ENCODE measurements around the gene HOXD13.
A peak's percentile ranks its signal among the peaks of the same experiment; 100 is the strongest.

HOXD13 gene

DNA sequence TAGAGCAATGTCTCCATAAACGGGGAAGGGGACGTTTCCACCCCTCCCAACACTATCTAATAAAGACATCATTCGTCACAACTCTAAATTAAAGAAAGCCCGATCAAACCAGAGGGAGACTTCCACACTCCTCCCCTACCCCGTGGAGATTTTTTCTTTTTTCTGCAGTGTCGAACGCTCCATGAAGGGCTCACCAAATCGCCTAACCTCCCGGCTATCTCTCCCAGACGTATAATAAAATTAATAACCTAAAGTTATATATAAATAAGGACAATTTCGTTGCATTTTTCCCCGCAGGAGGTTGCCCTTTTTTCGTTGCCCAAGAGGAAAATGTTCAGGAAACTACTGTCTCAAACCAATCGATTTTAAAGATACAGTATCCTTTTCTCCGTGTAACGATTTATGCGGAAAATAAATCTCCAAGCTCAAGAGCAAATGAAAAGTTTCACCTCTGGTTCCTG lies 11.1 kb upstream of the HOXD13 start:
- no peak for DNase-seq

- peak in 1 of 2 experiments; percentile 43 for DNase-seq
These were observed 10.5 kb upstream of the HOXD13 start for GRCh38 chr2:176081837-176082524.

DNA sequence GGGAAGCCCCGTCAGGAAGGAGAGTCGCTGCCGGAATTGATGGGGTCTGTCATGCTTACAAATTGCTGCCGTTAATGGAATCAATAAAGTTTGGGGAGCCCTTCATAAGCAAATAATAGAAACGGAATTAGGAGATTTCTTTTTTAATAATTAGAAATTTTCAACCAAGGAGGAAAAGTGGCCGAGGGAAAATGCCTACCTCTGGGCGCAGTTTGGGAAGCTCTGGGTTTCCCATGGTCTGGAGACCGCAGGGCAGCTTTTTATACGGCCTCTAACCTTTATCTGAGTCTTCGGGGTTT lies 10.0 kb upstream of the HOXD13 start:
- no peak for DNase-seq

- peak in 1 of 2 experiments; percentile 24 for DNase-seq
These were observed 9.4 kb upstream of the HOXD13 start for GRCh38 chr2:176082824-176083751.

DNA sequence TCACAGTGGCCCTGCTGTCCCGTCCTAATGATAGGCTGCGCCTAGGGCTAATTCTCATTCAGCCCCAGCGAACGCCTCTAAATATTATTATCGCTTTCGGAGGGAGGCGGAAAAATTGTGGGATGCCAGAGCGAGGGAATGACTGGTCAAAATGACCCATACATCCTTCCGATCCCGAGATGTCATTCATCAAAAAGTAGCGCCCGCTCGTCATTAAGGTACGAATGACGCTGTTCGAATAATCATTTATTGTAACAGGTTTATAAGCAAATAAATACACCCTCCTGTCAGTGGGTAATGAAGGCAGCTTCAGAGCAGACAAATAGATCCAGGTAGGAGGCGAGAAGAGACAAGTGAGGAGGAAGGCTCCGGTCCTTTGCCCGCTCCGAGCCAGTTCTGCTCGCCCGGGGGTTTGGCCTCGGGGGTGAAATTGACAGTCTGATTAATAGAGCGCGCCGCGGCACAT lies 8.7 kb upstream of the HOXD13 start, which contains the start of gene EVX2:
Gene EVX2 (minus strand): TSS at position 167 of the 466 bp plus-strand sequence. CDS start 186 bp downstream, outside the sequence.
- no peak for DNase-seq

DNA sequence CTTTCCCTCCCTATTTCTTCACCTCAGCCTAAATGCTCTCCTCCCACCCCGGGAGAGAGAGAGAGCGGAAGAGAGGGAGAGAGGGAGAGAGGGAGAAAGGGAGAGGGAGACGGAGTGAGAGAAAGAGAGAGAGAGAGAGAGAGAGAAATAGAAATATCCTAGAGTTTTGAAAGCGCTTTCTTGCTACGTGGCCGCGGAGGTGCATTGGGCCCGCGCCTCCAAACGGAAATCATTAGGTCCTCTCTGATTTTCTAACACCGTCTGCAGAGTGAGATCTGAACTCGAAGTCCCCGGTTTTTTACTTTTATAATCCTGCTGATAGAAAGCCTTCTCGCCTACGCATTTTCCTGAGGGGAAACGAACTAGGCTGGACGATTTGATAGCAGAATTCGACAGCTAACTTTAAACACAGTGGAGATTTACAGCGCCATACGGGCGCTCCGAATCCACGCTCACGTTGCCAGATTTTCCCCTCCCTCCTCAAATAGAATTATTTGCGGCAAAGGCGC lies 7.9 kb upstream of the HOXD13 start:
- DNase-seq = no peak

DNA sequence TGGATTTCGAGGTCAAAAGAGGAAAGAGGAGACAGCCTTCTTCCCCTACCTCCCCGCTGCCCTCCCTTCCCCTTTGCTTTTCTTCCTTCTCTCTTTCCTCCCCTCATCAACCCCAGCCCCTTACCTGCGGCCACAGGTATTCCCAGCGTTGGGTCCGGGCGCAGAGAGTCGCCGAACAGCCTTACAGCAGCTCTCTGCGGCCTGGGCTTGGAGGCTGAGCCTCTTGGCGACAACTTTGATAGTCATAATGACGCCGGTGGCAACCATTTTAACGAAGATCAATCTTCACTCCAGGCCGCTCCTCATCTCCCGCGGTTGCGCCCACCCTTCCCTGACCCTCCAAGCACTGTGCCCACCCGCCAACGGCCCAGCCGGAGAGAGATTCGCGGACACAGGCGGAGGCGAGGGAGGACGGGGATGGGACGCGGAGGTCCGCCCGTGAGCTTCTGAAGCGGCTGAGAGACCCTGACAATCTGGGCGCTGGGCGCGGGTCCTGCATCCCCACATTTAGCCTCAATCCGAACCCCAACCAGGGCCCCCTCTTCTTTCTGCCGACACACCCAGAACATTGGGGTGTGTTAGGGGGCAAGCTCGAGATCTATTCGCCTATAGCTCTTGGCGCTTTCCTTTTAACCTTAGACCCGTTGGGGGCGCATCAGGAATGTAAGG lies 7.3 kb upstream of the HOXD13 start:
- peak in 1 of 2 experiments; percentile 22 for DNase-seq

- peak; percentile 25 to 28 for DNase-seq
These were observed 6.4 kb upstream of the HOXD13 start for GRCh38 chr2:176085861-176086771.

- DNase-seq = peak; percentile 13 to 17
These were observed 5.0 kb upstream of the HOXD13 start for GRCh38 chr2:176087330-176088047.

- peak; percentile 47 to 53 for DNase-seq
These were observed 4.2 kb upstream of the HOXD13 start for GRCh38 chr2:176088048-176088936.

- no peak for DNase-seq
These were observed 3.3 kb upstream of the HOXD13 start for GRCh38 chr2:176088937-176089842.

DNA sequence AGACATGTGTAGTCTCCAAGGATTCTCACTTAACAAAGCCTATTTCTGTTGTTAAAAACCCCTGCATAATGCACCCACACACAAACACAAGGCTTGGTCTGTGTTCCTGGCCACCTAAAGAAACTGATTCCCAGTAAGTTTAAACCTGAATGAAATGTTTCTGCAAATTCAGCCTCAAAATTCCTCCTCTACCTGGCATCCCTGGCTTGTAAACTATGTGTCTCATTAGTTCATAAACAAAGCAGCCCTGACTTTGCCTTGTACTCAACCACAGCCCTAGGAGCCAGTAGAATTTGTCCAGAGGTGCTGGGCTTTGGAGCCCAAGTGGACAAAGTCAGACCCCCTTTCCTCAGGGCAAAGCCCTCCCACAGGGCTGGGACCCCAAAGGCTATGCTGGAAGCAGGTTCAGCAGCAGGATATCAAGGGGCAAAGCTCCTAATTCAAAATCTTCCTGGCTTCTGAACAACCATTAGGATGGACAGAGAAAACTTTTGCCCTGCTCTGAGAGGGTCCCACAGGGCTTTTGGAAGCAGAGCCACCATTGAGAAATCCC lies 2.6 kb upstream of the HOXD13 start:
- peak in 1 of 2 experiments; percentile 4 for DNase-seq

DNA sequence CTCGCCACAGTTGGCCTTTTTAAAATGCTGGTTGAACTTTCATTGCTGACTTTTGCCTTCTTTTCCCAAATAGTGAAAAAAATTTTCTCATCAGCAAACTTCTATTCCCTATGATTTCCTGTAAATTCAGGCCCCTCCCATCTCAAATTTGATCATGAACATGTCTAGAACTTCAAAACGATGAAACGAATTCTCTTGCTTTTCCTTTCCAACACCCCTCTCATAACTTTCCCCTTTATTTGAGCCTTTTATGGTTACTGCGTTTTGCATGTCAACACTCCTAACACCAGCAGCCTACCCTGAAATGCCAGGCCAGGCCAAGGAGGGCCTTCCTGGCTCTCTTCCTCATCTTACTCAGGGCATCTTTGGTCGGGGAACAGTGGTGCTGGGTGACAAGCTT lies 1.7 kb upstream of the HOXD13 start:
- peak in 1 of 2 experiments; percentile 10 for DNase-seq

- peak; percentile 19 to 21 for DNase-seq
These were observed 927 bp upstream of the HOXD13 start for GRCh38 chr2:176091329-176092258.

DNA sequence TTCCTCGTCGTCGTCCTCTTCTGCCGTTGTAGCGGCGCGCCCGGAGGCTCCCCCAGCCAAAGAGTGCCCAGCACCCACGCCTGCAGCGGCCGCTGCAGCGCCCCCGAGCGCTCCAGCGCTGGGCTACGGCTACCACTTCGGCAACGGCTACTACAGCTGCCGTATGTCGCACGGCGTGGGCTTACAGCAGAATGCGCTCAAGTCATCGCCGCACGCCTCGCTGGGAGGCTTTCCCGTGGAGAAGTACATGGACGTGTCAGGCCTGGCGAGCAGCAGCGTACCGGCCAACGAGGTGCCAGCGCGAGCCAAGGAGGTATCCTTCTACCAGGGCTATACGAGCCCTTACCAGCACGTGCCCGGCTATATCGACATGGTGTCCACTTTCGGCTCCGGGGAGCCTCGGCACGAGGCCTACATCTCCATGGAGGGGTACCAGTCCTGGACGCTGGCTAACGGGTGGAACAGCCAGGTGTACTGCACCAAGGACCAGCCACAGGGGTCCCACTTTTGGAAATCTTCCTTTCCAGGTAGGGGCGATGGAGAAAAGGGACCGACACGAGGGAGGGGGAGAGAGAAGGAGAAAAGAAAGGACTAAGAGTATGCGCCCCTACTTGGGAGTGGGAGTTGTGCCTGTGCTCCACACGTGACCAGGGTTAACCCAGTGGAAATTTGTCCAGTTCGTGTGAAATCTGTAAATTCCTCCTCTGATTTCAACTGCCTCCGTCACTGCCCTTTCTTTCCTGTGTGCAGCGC lies 800 bp downstream of the HOXD13 start:
- peak; percentile 26 to 35 for DNase-seq

DNA sequence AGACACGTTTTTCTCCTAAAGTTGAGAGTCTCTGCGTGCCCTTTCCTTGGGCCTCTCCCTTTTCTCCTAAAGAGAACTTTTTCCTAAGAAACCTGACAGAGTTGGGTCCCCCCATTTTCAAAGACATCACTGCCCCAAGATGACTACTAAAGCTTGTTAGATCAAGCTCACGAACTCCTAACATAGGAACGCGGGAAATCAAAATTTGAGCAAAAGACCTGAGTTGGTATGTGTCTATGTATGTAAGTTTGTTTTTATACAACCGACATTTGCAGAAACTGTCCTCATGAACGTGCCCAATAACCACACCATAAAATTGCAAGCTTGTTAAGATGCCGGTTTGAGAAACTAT lies 1.4 kb downstream of the HOXD13 start:
- DNase-seq = no peak

- peak; percentile 14 to 16 for DNase-seq
These were observed 1.8 kb downstream of the HOXD13 start for GRCh38 chr2:176094349-176094748.
